Esophagus squamous epithelium (tissue), 5 donors: Measurements from ENCODE around the gene KRTAP10-9. TPM values are rescaled to one million over a fixed set of nuclear protein-coding genes. Genes with fewer than 3 reads are reported as not detected.

ENCODE experiments used
- DNase-seq: peaks from one replicate; lab custom pipeline; 2025; lab: John Stamatoyannopoulos, UW
- H3K27ac ChIP-seq, 4 donors: fragments of 200-600 bp; sonication (generic); one replicate each; pipeline ENCODE4 v1.5.1; 2016 to 2019; ENCODE audit warnings: mild to moderate bottlenecking in 1 of 4
- H3K27me3 ChIP-seq, 4 donors: fragments of 200-600 bp; sonication (generic); 1 replicate in 3 of 4; 2 replicates in 1 of 4; pipeline versions ENCODE4 v1.5.1 to v1.6.0; 2017 to 2021; ENCODE audit warnings: antibody characterized with exemption in 1 of 4
- H3K36me3 ChIP-seq, 3 donors: fragments of 200-600 bp; sonication (generic); one replicate each; pipeline ENCODE4 v1.5.1; 2016 to 2019
- H3K4me1 ChIP-seq, 3 donors: fragments of 200-600 bp; sonication (generic); one replicate each; pipeline ENCODE4 v1.5.1; 2017 to 2019
- H3K4me3 ChIP-seq, 4 donors: fragments of 200-600 bp; sonication (generic); 1 replicate in 3 of 4; 2 replicates in 1 of 4; pipeline ENCODE4 v1.5.1; 2016 to 2019; ENCODE audit warnings: mild to moderate bottlenecking in 2 of 4, moderate library complexity in 1 of 4
- H3K9me3 ChIP-seq, 3 donors: fragments of 200-600 bp; sonication (generic); one replicate each; pipeline ENCODE4 v1.5.1; 2016 to 2019
- POLR2A ChIP-seq, 4 donors: fragments of 450-650 bp; IDR thresholded peaks; one replicate each; pipeline ENCODE4 v1.6.1; 2017; ENCODE audit warnings: antibody characterized with exemption in 4 of 4, mild to moderate bottlenecking in 4 of 4, moderate library complexity in 3 of 4
- WGBS, 2 donors: methylation state at CpG; one replicate each; pipeline ENCODE4 v1.1.5; 2018; 5-methylcytosine and 5-hydroxymethylcytosine counted together
- intact Hi-C: fragments of 100-400 bp; cut with DNase I; formaldehyde crosslinking; loops from one replicate; pipeline ENCODE4 v1.15.0; 2022
- total RNA-seq, 4 donors: library from RNA; depleted of rRNA; stranded (reverse); fragments of >200 nt; gene quantifications; one replicate each; pipeline ENCODE4 v1.1.0, GENCODE V29; 2016
- TF ChIP-seq, protein P1 (sequence below), 6 experiments: fragments of 450-650 bp in 4 of 6; fragments of 200-600 bp in 2 of 6; sonication (generic) in 2 of 6; IDR thresholded peaks; one replicate each; pipeline ENCODE4 v1.5.1; 2016 to 2019; ENCODE audit warnings: antibody characterized with exemption in 6 of 6, mild to moderate bottlenecking in 4 of 6, moderate library complexity in 4 of 6
- donor health status: DM: yes; HTN: yes; CAD: no.

The KRTAP10-9 gene
- total RNA-seq, 4 donors from 2014 or later, result not detected

DNA sequence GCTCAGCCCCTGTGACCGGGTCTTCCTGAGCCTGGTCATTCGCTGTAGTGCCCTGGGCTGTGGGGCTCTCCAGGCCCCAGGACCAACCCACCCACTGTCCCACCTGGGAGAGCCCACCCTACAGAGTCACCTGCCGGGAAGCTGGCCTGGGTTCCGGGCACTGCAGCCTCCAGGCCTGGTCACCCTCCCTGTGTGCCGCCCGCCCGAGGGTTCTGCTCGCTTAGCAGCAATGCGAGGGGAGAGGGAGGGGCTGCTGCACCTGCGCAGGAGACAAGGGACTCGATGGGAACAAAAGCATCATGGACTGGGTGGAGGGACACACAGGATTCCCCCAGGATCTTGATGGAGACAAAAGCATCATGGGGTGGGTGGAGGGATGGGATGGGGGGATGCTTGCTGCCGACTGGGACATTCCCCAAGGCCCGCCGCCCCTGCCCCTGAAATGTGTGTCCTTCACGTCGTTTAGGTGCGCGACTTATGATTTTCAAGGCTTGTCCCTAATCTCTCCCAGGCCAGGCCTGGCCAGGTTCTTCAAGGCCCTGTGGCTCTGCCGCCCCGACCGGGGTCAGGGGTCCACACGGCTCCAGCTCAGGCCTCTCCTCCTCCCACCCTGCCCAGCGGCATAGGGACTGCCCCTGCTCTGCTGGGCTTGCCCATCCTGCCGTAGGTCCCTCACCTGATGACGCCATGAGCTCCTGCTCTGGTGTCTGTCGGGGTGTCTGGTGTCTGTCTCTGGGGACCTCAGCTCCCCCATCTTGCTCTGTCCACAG, 13.3 kb upstream of the KRTAP10-9 start:
- H3K27ac ChIP-seq, result no peak overlapping the region
- intact Hi-C loops, result no loop called here
- H3K36me3 ChIP-seq, result no peaks in the 10 kb centered on the region
- peaks cover 0 to 65% (median 0%) of the 10 kb centered on the region in 4 donors for H3K27me3 ChIP-seq
- H3K9me3 ChIP-seq, result peaks cover 0 to 21% (median 0%) of the 10 kb centered on the region in 3 donors
- DNase-seq, result no peak
- H3K4me3 ChIP-seq, result no peak overlapping the region
- no peak for TF ChIP-seq POLR2A (IDR thresholded peaks at IDR 0.05)
- TF ChIP-seq, protein P1, sequence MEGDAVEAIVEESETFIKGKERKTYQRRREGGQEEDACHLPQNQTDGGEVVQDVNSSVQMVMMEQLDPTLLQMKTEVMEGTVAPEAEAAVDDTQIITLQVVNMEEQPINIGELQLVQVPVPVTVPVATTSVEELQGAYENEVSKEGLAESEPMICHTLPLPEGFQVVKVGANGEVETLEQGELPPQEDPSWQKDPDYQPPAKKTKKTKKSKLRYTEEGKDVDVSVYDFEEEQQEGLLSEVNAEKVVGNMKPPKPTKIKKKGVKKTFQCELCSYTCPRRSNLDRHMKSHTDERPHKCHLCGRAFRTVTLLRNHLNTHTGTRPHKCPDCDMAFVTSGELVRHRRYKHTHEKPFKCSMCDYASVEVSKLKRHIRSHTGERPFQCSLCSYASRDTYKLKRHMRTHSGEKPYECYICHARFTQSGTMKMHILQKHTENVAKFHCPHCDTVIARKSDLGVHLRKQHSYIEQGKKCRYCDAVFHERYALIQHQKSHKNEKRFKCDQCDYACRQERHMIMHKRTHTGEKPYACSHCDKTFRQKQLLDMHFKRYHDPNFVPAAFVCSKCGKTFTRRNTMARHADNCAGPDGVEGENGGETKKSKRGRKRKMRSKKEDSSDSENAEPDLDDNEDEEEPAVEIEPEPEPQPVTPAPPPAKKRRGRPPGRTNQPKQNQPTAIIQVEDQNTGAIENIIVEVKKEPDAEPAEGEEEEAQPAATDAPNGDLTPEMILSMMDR (IDR thresholded peaks at IDR 0.05), result no peak
- WGBS, 2 donors, result 85% methylated on average over 8 of the region's 26 CpGs; no CpG with 5 or more reads in 1 of the 2 donors
- H3K4me1 ChIP-seq, result no peaks in the 10 kb centered on the region

DNA sequence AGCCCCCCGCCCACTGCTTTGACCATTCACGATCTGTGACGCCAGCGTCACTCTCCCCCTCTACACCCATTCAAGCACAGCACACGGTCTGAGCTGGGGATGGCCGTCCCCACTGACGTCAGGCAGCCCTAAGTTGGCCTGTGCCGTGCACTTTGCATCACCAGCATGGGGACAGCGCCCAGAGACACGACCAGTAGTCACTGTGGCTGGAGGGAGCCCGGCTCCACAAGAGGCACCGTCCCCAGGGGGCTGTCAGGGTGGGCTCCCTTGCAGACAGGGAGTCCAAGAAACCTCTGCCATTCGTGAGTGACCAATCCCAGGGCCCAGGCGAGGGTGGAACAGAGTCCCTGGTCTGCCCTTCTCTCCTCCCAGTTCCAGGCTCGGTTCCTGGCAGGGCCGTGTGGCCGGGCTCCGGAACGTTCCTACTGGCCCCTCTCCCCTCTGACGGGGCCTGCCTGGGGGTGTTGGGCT, 12.7 kb upstream of the KRTAP10-9 start:
- Histone ChIP-seq H3K4me3 (no peak overlapping the region), H3K36me3 (no peaks in the 10 kb centered on the region), H3K27me3 (peaks cover 0 to 66% (median 0%) of the 10 kb centered on the region in 4 donors), H3K27ac (no peak overlapping the region), H3K4me1 (no peaks in the 10 kb centered on the region), H3K9me3 (peaks cover 0 to 20% (median 0%) of the 10 kb centered on the region in 3 donors)
- 78 to 100% methylated on average over 1 to 5 of the region's 20 CpGs for WGBS, 2 donors
- TF ChIP-seq, protein P1 (IDR thresholded peaks at IDR 0.05), result no peak
- TF ChIP-seq POLR2A (IDR thresholded peaks at IDR 0.05), result no peak
- intact Hi-C loops, result no loop called here
- no peak for DNase-seq

DNA sequence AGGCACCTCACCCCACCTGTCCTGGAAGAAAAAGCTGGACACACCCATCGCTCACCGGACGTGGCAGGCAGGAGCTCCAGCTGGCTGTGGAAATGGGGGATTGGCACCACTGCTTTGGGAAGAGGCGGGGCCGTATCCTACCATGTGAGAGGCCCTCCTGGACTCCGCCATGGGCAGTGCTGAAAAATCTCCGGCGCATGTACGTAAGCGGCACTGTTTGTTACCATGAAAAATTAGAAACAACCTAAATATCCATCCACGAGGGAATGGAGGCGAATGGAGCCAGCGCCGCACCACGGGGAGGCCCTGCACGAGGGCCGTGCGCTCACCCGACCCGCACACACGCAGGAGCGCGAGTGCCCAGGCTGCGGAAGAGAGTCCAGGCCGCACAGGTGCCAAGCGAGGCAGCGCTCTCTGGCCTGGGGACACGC, 11.9 kb upstream of the KRTAP10-9 start:
- 59 to 79% methylated on average over 7 to 26 of the region's 28 CpGs for WGBS, 2 donors
- TF ChIP-seq, protein P1 (IDR thresholded peaks at IDR 0.05), result no peak
- no peak for TF ChIP-seq POLR2A (IDR thresholded peaks at IDR 0.05)
- Histone ChIP-seq H3K36me3 (no peaks in the 10 kb centered on the region), H3K27me3 (peaks cover 0 to 64% (median 0%) of the 10 kb centered on the region in 4 donors), H3K9me3 (peaks cover 0 to 21% (median 0%) of the 10 kb centered on the region in 3 donors), H3K4me1 (no peaks in the 10 kb centered on the region), H3K4me3 (no peak overlapping the region), H3K27ac (no peak overlapping the region)
- intact Hi-C loops, result no loop called here
- DNase-seq, result no peak

DNA sequence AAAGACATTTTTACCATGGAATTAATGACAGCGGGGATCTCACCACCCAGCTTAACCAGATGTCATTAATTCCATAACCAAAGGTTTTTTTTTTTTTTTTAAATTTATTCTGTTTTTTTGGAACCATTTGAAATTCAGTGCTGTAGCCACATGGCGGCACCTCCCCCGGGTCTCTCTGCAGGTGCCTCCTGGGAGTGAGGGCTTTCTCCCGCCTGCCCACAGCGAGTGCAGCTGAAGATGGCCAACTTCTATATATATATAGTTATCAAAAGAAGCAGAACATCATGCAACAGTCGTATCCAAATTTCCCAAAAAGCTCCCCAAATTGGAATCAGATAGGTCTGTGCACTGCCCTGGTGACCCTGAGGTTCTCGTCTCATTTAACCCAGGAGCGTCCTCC, 11.4 kb upstream of the KRTAP10-9 start:
- TF ChIP-seq POLR2A (IDR thresholded peaks at IDR 0.05), result no peak
- TF ChIP-seq, protein P1 (IDR thresholded peaks at IDR 0.05), result no peak
- Histone ChIP-seq H3K27ac (no peak overlapping the region), H3K4me3 (no peak overlapping the region), H3K4me1 (no peaks in the 10 kb centered on the region), H3K27me3 (peaks cover 0 to 64% (median 0%) of the 10 kb centered on the region in 4 donors), H3K9me3 (peaks cover 0 to 19% (median 0%) of the 10 kb centered on the region in 3 donors), H3K36me3 (no peaks in the 10 kb centered on the region)
- 54 to 71% methylated on average over 6 of the region's 8 CpGs for WGBS, 2 donors
- intact Hi-C loops, result no loop called here
- DNase-seq, result no peak

DNA sequence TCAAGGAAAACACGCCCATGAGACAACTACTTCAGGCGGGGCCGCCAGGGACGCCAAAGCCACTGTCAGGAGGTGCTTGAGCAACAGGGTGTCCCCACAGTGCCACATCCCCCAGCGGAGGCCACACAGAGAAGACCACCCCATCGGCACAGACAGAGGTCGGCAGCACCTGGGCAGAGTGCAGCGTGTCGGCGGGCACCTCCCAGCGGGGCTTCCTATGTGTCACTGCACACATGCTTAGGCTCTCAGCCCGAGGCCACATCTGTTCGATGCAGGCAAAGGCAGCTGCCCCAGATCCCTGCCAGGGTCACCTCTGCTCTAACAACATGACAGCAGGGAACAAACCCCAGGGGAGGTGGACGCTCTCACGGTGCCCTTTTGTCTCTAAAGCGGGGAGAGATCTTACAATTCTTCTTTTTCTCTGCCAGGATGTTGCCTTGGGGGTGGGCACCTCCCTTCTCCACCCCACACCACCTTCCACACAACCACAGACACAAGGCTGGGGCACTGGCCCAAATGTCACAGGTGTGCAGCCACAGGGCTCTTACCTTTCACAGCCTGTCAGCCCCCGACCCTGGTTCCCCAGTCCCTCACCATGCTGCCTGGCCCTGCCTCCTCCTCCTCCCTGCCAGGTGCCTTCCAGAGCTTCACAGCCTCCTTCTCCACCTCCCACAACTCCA, 10.8 kb upstream of the KRTAP10-9 start:
- intact Hi-C loops, result no loop called here
- WGBS, 2 donors, result 18 to 73% methylated on average over 3 of the region's 17 CpGs
- DNase-seq, result no peak

More for the DNA sequence above, 10.8 kb upstream of the KRTAP10-9 start:
- H3K27me3 ChIP-seq, result peaks cover 0 to 64% (median 0%) of the 10 kb centered on the region in 4 donors
- H3K4me3 ChIP-seq, result no peak overlapping the region
- H3K36me3 ChIP-seq, result no peaks in the 10 kb centered on the region
- peaks cover 0 to 13% (median 0%) of the 10 kb centered on the region in 3 donors for H3K9me3 ChIP-seq
- H3K4me1 ChIP-seq, result no peaks in the 10 kb centered on the region
- TF ChIP-seq POLR2A (IDR thresholded peaks at IDR 0.05), result no peak
- TF ChIP-seq, protein P1 (IDR thresholded peaks at IDR 0.05), result no peak
- H3K27ac ChIP-seq, result no peak overlapping the region
